ENCODE data around the gene MITD1. TPM values are rescaled to one million over a fixed set of nuclear protein-coding genes. Genes with fewer than 3 reads are reported as not detected.

The MITD1 gene
- total and polyA plus RNA-seq, 2 of the 13 experiments (the other 11 are each of a cell fraction or from before 2014, with no cell fraction given) = 17.8 to 43.7 TPM

- TF ChIP-seq CHCHD3 (CRISPR knock-in tag; IDR thresholded peaks at IDR 0.05) (no peak), ZNF616 (CRISPR knock-in tag; IDR thresholded peaks at IDR 0.05; ENCODE audit: low read depth) (0 out of 2 replicates have a peak, but pooled peaks have one; percentile 50), TCF7 (IDR thresholded peaks at IDR 0.05; ENCODE audit: low read depth) (no peak), NR3C1 (CRISPR knock-in tag; IDR thresholded peaks at IDR 0.05) (no peak), ZNF547 (CRISPR knock-in tag; IDR thresholded peaks at IDR 0.05) (peak; percentile 91; the same call in 1 of the 2 replicates), ZNF34 (CRISPR knock-in tag; IDR thresholded peaks at IDR 0.05; ENCODE audit: borderline replicate concordance) (no peak), ZNF33B (CRISPR knock-in tag; IDR thresholded peaks at IDR 0.05) (peak; percentile 24; the same call in 1 of the 2 replicates), ZNF503 (CRISPR knock-in tag; IDR thresholded peaks at IDR 0.05) (no peak), ETS1 (CRISPR knock-in tag; IDR thresholded peaks at IDR 0.05) (no peak), MTF2 (CRISPR knock-in tag; IDR thresholded peaks at IDR 0.05; ENCODE audit: borderline replicate concordance) (no peak), XBP1 (CRISPR knock-in tag; IDR thresholded peaks at IDR 0.05) (no peak), ZNF768 (CRISPR knock-in tag; IDR thresholded peaks at IDR 0.05) (0 out of 2 replicates have a peak, but pooled peaks have one; percentile 14), SPEN (CRISPR knock-in tag; IDR thresholded peaks at IDR 0.05; ENCODE audit: low read depth) (no peak), ARNT (IDR thresholded peaks at IDR 0.05) (no peak), E2F2 (CRISPR knock-in tag; IDR thresholded peaks at IDR 0.05; ENCODE audit: borderline replicate concordance) (no peak), PAX8 (CRISPR knock-in tag; IDR thresholded peaks at IDR 0.05; ENCODE audit: borderline replicate concordance) (no peak), EHMT2 (IDR thresholded peaks at IDR 0.05; ENCODE audit: borderline replicate concordance, low read depth, low read length) (no peak), TEAD3 (CRISPR knock-in tag; optimal IDR thresholded peaks at IDR 0.05; ENCODE audit: borderline replicate concordance) (no peak), ZNF782 (CRISPR knock-in tag; IDR thresholded peaks at IDR 0.05; ENCODE audit: borderline replicate concordance) (peak; percentile 91), ZNF562 (CRISPR knock-in tag; IDR thresholded peaks at IDR 0.05; ENCODE audit: borderline replicate concordance) (no peak), ZEB1 (IDR thresholded peaks at IDR 0.05; ENCODE audit: insufficient replicate concordance, low read depth) (no peak), GATAD1 (CRISPR knock-in tag; IDR thresholded peaks at IDR 0.05) (no peak), SRF (IDR thresholded peaks at IDR 0.05; ENCODE audit: low read depth, low read length) (no peak), KAT7 (CRISPR knock-in tag; IDR thresholded peaks at IDR 0.05; ENCODE audit: borderline replicate concordance) (peak; percentile 98; the same call in 1 of the 2 replicates), MATR3 (CRISPR knock-in tag; IDR thresholded peaks at IDR 0.05) (0 out of 2 replicates have a peak, but pooled peaks have one; percentile 75), ZNF484 (CRISPR knock-in tag; IDR thresholded peaks at IDR 0.05; ENCODE audit: borderline replicate concordance, low read depth) (no peak), PHF20 (CRISPR knock-in tag; IDR thresholded peaks at IDR 0.05) (peak; percentile 78)
These were observed 40.1 kb downstream of the MITD1 start (continued) for GRCh38 chr2:99140860-99141109.

Measured in HepG2 (cell line).